ENCODE results near the gene FREM2.

GRCh38 chr13:38735665-38736440, 49.0 kb downstream of the FREM2 start:
- no peak for TF ChIP-seq ATF2 (CRISPR knock-in tag; IDR thresholded peaks at IDR 0.05)
- TF ChIP-seq RBM34 (IDR thresholded peaks at IDR 0.05; ENCODE audit: borderline replicate concordance, insufficient read depth, low read length) = no peak
- TF ChIP-seq E2F4 (CRISPR knock-in tag; IDR thresholded peaks at IDR 0.05; ENCODE audit: low read depth) = no peak
- TF ChIP-seq ZNF184 (CRISPR knock-in tag; IDR thresholded peaks at IDR 0.05) = no peak
- no peak for TF ChIP-seq ZNF395 (CRISPR knock-in tag; IDR thresholded peaks at IDR 0.05)
- TF ChIP-seq MEIS2 (IDR thresholded peaks at IDR 0.05; ENCODE audit: partially characterized antibody) = no peak
- TF ChIP-seq ARNT (IDR thresholded peaks at IDR 0.05) = no peak
- no peak for TF ChIP-seq CCAR2 (IDR thresholded peaks at IDR 0.05; ENCODE audit: low read depth, low read length)
- TF ChIP-seq CTCF (IDR thresholded peaks at IDR 0.05 in 2 of 3, conservative IDR thresholded peaks at IDR 0.05 in 1 of 3; ENCODE audit: insufficient read depth in 2 of 3, low read depth in 1 of 3, low read length in 3 of 3) = no peak
- no peak for TF ChIP-seq ZNF444 (CRISPR knock-in tag; IDR thresholded peaks at IDR 0.05)
- no peak for TF ChIP-seq FOSL1 (tag; conservative IDR thresholded peaks at IDR 0.05)
